ENCODE measurements around the gene TFEB.

Gene TFEB

DNA sequence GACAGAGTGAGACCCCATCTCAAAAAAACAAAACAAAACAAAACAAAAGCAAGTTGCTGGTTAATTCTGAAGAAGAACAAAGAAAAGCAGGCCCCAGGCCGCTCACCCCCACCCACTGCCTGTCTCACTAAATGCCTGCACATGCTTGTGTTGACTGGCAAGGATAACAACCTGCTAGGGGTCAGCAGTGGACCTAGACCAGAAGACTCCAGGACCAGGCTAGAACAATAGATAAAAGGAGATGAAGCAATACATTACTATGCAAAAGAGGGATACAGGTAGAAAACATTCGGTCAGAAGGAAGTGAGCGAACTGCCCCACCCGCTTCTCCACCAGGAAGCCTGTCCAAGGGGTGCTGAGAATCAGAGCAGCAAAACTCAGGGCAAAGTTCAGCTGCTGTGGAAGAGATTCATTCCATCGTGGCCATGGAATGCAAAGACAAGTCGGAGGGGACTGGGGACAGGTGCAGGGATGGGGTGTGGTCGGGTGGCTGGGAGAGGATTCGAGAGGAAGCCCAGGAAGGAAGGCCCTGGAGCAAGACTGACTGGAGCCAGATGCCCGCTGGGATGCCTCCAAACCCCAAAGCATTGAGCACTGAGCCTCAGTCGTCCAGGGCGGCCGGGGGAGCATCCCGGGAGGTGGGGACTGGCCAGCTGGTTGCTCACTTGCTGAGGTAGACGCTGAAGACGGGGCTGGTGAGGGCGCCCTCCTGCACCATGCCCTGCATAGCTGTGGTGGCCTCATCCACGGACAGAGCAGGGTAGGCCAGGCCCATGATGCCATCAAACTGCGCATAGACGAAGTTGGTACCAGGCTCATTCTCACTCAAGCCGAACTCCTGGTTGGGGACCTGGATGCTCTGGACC, 6.5 kb upstream of the TFEB start:
- H3K36me3 ChIP-seq (ENCODE audit: control insufficient read depth, low read length), result no peaks in the 10 kb centered on the region
- H3K79me2 ChIP-seq (ENCODE audit: control insufficient read depth, low read length), result no peaks in the 10 kb centered on the region
- peaks cover 6% of the 10 kb centered on the region; the same call in 1 of the 2 replicates for H3K27me3 ChIP-seq (ENCODE audit: control insufficient read depth, low read length)
- H3K4me1 ChIP-seq (ENCODE audit: control insufficient read depth, low read length), result no peaks in the 10 kb centered on the region
- H4K20me1 ChIP-seq (ENCODE audit: control insufficient read depth, insufficient read depth, low read depth, low read length), result no peaks in the 10 kb centered on the region
- TF ChIP-seq, protein P1, sequence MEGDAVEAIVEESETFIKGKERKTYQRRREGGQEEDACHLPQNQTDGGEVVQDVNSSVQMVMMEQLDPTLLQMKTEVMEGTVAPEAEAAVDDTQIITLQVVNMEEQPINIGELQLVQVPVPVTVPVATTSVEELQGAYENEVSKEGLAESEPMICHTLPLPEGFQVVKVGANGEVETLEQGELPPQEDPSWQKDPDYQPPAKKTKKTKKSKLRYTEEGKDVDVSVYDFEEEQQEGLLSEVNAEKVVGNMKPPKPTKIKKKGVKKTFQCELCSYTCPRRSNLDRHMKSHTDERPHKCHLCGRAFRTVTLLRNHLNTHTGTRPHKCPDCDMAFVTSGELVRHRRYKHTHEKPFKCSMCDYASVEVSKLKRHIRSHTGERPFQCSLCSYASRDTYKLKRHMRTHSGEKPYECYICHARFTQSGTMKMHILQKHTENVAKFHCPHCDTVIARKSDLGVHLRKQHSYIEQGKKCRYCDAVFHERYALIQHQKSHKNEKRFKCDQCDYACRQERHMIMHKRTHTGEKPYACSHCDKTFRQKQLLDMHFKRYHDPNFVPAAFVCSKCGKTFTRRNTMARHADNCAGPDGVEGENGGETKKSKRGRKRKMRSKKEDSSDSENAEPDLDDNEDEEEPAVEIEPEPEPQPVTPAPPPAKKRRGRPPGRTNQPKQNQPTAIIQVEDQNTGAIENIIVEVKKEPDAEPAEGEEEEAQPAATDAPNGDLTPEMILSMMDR (IDR thresholded peaks at IDR 0.05; ENCODE audit: low read depth, low read length, poor library complexity, severe bottlenecking), result no peak
- TF ChIP-seq EZH2phosphoT487 (IDR thresholded peaks at IDR 0.05; ENCODE audit: borderline replicate concordance, low read length), result no peak
- H3K4me3 ChIP-seq (ENCODE audit: low read length), result no peak overlapping the region
- H3K4me2 ChIP-seq (ENCODE audit: low read length), result no peak overlapping the region
- H3K9me2 ChIP-seq (replicated peaks; ENCODE audit: control insufficient read depth, low read length), result no peaks in the 10 kb centered on the region
- no peaks in the 10 kb centered on the region for H3F3A ChIP-seq (ENCODE audit: control insufficient read depth, insufficient read depth)
- no peak overlapping the region for H3K27ac ChIP-seq (ENCODE audit: low read depth, low read length)
- no peaks in the 10 kb centered on the region for H3K9me3 ChIP-seq (ENCODE audit: control insufficient read depth, insufficient read depth, low read length)

DNA sequence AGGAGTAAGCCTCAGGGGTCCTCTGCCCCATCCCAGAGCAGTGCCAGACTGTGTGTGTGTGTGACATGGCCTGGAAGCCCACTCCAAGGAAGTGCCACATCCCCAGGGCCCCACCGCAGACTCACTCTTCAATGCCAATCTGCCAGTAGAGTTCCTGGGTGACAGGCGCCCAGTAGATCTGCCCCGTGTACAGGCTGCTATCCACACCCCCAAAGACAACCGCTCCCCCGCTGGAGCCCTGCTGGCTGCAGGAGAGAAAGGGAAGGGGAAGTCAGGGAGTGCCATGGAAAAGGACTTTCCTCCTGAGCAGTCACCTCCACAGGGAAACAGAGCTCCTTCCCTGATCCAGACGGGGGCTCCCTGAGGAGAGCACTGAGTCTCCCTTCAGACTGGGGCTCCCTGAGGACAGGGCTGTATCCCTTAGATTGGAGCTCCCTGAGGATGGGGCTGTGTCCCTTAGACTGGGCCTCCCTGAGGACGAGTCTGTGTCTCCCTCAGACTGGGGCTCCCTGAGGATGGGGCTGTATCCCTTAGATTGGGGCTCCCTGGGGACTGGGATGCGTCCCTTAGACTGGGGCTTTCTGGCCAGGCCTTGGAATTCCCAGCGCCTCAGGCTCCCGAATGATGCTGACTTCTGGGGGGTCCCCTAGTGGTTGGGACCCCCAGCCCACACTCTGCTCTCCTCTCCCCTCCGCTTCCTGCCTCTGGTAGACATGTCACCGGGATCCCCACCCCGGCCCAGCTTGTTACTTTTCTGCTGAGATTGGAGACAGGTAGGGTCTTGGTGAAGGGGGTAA, 5.2 kb upstream of the TFEB start:
- H3K27ac ChIP-seq (ENCODE audit: low read depth, low read length), result no peak overlapping the region
- H3K4me2 ChIP-seq (ENCODE audit: low read length), result no peak overlapping the region
- peaks cover 7% of the 10 kb centered on the region for H3K4me1 ChIP-seq (ENCODE audit: control insufficient read depth, low read length)
- no peak overlapping the region for H3K4me3 ChIP-seq (ENCODE audit: low read length)
- peaks cover 6% of the 10 kb centered on the region; the same call in 1 of the 2 replicates for H3K27me3 ChIP-seq (ENCODE audit: control insufficient read depth, low read length)
- no peaks in the 10 kb centered on the region for H4K20me1 ChIP-seq (ENCODE audit: control insufficient read depth, insufficient read depth, low read depth, low read length)
- H3F3A ChIP-seq (ENCODE audit: control insufficient read depth, insufficient read depth), result no peaks in the 10 kb centered on the region
- H3K9me2 ChIP-seq (replicated peaks; ENCODE audit: control insufficient read depth, low read length), result no peaks in the 10 kb centered on the region
- H3K9me3 ChIP-seq (ENCODE audit: control insufficient read depth, insufficient read depth, low read length), result no peaks in the 10 kb centered on the region
- H3K36me3 ChIP-seq (ENCODE audit: control insufficient read depth, low read length), result no peaks in the 10 kb centered on the region
- H3K79me2 ChIP-seq (ENCODE audit: control insufficient read depth, low read length), result no peaks in the 10 kb centered on the region
- no peak for TF ChIP-seq EZH2phosphoT487 (IDR thresholded peaks at IDR 0.05; ENCODE audit: borderline replicate concordance, low read length)
- TF ChIP-seq, protein P1 (IDR thresholded peaks at IDR 0.05; ENCODE audit: low read depth, low read length, poor library complexity, severe bottlenecking), result no peak

DNA sequence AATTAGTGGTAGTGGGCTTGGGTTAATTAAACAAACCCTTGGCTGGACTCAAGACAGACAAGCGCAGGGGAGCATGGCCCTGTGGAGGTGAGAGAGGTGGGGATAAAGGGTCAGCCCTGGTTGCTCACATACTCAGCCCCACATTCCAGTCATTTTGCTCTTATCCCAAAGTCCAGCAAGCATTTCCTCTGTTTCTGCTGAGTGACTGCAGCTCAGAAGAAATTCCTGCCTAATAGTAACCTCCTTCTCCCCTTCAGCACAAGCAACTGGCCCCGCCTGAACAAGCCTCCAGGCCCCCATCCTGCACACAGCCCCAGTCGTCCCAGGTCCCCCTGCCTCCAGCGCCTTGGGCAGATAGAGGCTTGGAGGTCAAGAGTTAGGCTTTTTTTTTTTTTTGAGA, 3.6 kb upstream of the TFEB start:
- H3K79me2 ChIP-seq (ENCODE audit: control insufficient read depth, low read length), result no peaks in the 10 kb centered on the region
- peaks cover 6% of the 10 kb centered on the region; the same call in 1 of the 2 replicates for H3K27me3 ChIP-seq (ENCODE audit: control insufficient read depth, low read length)
- no peaks in the 10 kb centered on the region for H3K36me3 ChIP-seq (ENCODE audit: control insufficient read depth, low read length)
- no peaks in the 10 kb centered on the region for H3K9me2 ChIP-seq (replicated peaks; ENCODE audit: control insufficient read depth, low read length)
- H3F3A ChIP-seq (ENCODE audit: control insufficient read depth, insufficient read depth), result no peaks in the 10 kb centered on the region
- no peak overlapping the region for H3K27ac ChIP-seq (ENCODE audit: low read depth, low read length)
- H4K20me1 ChIP-seq (ENCODE audit: control insufficient read depth, insufficient read depth, low read depth, low read length), result no peaks in the 10 kb centered on the region
- no peak for TF ChIP-seq EZH2phosphoT487 (IDR thresholded peaks at IDR 0.05; ENCODE audit: borderline replicate concordance, low read length)
- TF ChIP-seq, protein P1 (IDR thresholded peaks at IDR 0.05; ENCODE audit: low read depth, low read length, poor library complexity, severe bottlenecking), result no peak
- no peak overlapping the region for H3K4me3 ChIP-seq (ENCODE audit: low read length)
- H3K4me1 ChIP-seq (ENCODE audit: control insufficient read depth, low read length), result peaks cover 7% of the 10 kb centered on the region
- H3K4me2 ChIP-seq (ENCODE audit: low read length), result no peak overlapping the region
- no peaks in the 10 kb centered on the region for H3K9me3 ChIP-seq (ENCODE audit: control insufficient read depth, insufficient read depth, low read length)

All from DOHH2 (cell line).